GM12878 (cell line): Measurements from ENCODE around the gene RBM4. TPM values are rescaled to one million over a fixed set of nuclear protein-coding genes. Genes with fewer than 3 reads are reported as not detected.

ENCODE experiments used
- ATAC-seq: fragments of 200-7000 bp; cut with Tn5 transposase; 3 replicates; pipeline ENCODE4 v1.9.1; 2020; ENCODE audit warnings: mild to moderate bottlenecking, moderate library complexity
- BruUV-seq: library from RNA; stranded (reverse); fragments of 400-500 nt; replicated peaks from 2 replicates; lab custom pipeline; 2021; lab: Mats Ljungman, UMichigan
- CTCF ChIA-PET: fragments of 300-600 bp; sonication (Branson Sonifier 250); formaldehyde crosslinking; extraction: SDS; loops from one replicate; lab custom pipeline; 2021; ENCODE audit warnings: inconsistent platforms; lab: Yijun Ruan, JAX
- POLR2A ChIA-PET: fragments of 350-600 bp; formaldehyde crosslinking; extraction: SDS; loops from one replicate; lab custom pipeline; 2021; ENCODE audit warnings: inconsistent platforms; lab: Charles Lee
- RAD21 ChIA-PET: fragments of 300-600 bp; sonication (Branson Sonifier 250); formaldehyde crosslinking; loops from one replicate; lab custom pipeline; 2023; ENCODE audit warnings: antibody characterized with exemption; ENCODE audit not compliant: unreplicated experiment; lab: Charles Lee
- SMC1A ChIA-PET: fragments of 300-600 bp; sonication (Branson Sonifier 250); formaldehyde crosslinking; loops from one replicate; lab custom pipeline; 2023; ENCODE audit not compliant: unreplicated experiment, uncharacterized antibody; lab: Charles Lee
- DNase-seq: peaks from one replicate; pipeline ENCODE4 v3.0.0-alpha.2; 2011; ENCODE audit warnings: low read depth, low spot score
- FAIRE-seq: peaks from 3 replicates; lab custom pipeline; 2011; peaks lifted over from hg19 to GRCh38; lab: Jason Lieb, UNC
- H2AFZ ChIP-seq: 2 replicates; pipeline ENCODE4 v1.6.0; 2011; ENCODE audit warnings: low read depth, low read length, control low read depth; ENCODE audit not compliant: control insufficient read depth
- H3K27ac ChIP-seq: 2 replicates; pipeline ENCODE4 v1.5.1; 2011; ENCODE audit warnings: control low read depth; ENCODE audit not compliant: control insufficient read depth, insufficient read depth
- H3K27me3 ChIP-seq, 2 experiments: replicated peaks in 1 of 2; 2 replicates each; pipeline versions ENCODE4 v1.6.0 to v1.6.1; 2011; ENCODE audit warnings: low read length in 1 of 2; ENCODE audit not compliant: control insufficient read depth in 2 of 2, insufficient read depth in 2 of 2
- H3K36me3 ChIP-seq, 2 experiments: 2 replicates each; pipeline ENCODE4 v1.5.1; 2011; ENCODE audit warnings: low read length in 1 of 2; ENCODE audit not compliant: control insufficient read depth in 2 of 2, insufficient read depth in 2 of 2
- H3K4me1 ChIP-seq: 2 replicates; pipeline ENCODE4 v1.6.1; 2011; ENCODE audit warnings: mild to moderate bottlenecking, low read length, moderate library complexity, mixed read lengths; ENCODE audit not compliant: control insufficient read depth, insufficient read depth
- H3K4me2 ChIP-seq: 2 replicates; pipeline ENCODE4 v1.6.0; 2011; ENCODE audit warnings: control low read depth; ENCODE audit not compliant: control insufficient read depth, insufficient read depth
- H3K4me3 ChIP-seq: fragments of 200-600 bp; sonication (generic); 2 replicates; pipeline ENCODE4 v1.5.1; 2016
- H3K79me2 ChIP-seq: 2 replicates; pipeline ENCODE4 v1.6.0; 2011; ENCODE audit warnings: low read length; ENCODE audit not compliant: control insufficient read depth, insufficient read depth
- H3K9ac ChIP-seq: 2 replicates; pipeline ENCODE4 v1.8.0; 2011; ENCODE audit warnings: low read length, control low read depth, mixed read lengths; ENCODE audit not compliant: control insufficient read depth, insufficient read depth
- H3K9me3 ChIP-seq: replicated peaks from 3 replicates; pipeline ENCODE4 v1.5.1; 2011; ENCODE audit warnings: mild to moderate bottlenecking, low read length; ENCODE audit not compliant: control insufficient read depth, insufficient read depth
- H4K20me1 ChIP-seq: 2 replicates; pipeline ENCODE4 v1.6.0; 2011; ENCODE audit not compliant: control insufficient read depth, insufficient read depth
- CBFB ChIP-seq: IDR thresholded peaks from 2 replicates; pipeline ENCODE4 v1.6.1; 2016; ENCODE audit warnings: antibody characterized with exemption, low read depth
- ESRRA ChIP-seq: IDR thresholded peaks from 2 replicates; pipeline ENCODE4 v1.6.1; 2012; ENCODE audit warnings: mild to moderate bottlenecking, low read length, improper control_type of control experiment
- FOS ChIP-seq: IDR thresholded peaks from 3 replicates; pipeline ENCODE4 v1.6.1; 2011; ENCODE audit warnings: borderline replicate concordance; ENCODE audit not compliant: insufficient read length; ENCODE audit errors: extremely low read depth
- IRF4 ChIP-seq: IDR thresholded peaks from 2 replicates; pipeline ENCODE4 v1.6.1; 2011; ENCODE audit warnings: low read depth, low read length
- LARP7 ChIP-seq: fragments of 450-650 bp; IDR thresholded peaks from 2 replicates; pipeline ENCODE4 v1.6.1; 2017; ENCODE audit warnings: mild to moderate bottlenecking
- MYC ChIP-seq: IDR thresholded peaks from 2 replicates; pipeline ENCODE4 v1.6.1; 2011; ENCODE audit warnings: mild to moderate bottlenecking, low read length, moderate library complexity, inconsistent platforms; ENCODE audit not compliant: insufficient read depth, insufficient replicate concordance, insufficient read length, severe bottlenecking
- SPI1 ChIP-seq: IDR thresholded peaks from 2 replicates; pipeline ENCODE4 v1.6.1; 2011; ENCODE audit warnings: low read depth, mild to moderate bottlenecking, low read length, moderate library complexity, borderline replicate concordance; ENCODE audit not compliant: insufficient read depth
- WGBS: methylation state at CpG from one replicate; pipeline ENCODE4 v1.1.6; 2016; ENCODE audit warnings: low lambda C conversion rate; ENCODE audit not compliant: insufficient replicate concordance, insufficient coverage; ENCODE audit errors: missing lambda C conversion rate; 5-methylcytosine and 5-hydroxymethylcytosine counted together
- in situ Hi-C: fragments of 300-500 bp; cut with MboI; formaldehyde crosslinking; loops from 9 replicates; pipeline ENCODE4 v1.14.3; 2018; ENCODE audit warnings: mixed read lengths
- intact Hi-C: fragments of 100-400 bp; cut with micrococcal nuclease; formaldehyde crosslinking; loops from one replicate; pipeline ENCODE4 v1.14.2; 2022; ENCODE audit not compliant: unreplicated experiment
- polyA plus RNA-seq, 11 experiments: library from polyadenylated mRNA; depleted of rRNA in 4 of 11; unstranded in 6 of 11; stranded (reverse) in 5 of 11; fragments of >200 nt; fragmentation: Nextera tagmentation in 4 of 11; fragmentation: Illumina TruSeq in 1 of 11; extraction: Ambion mirVana in 4 of 11; extraction: Trizol in 1 of 11; gene quantifications; 1 replicate in 1 of 11; 2 replicates in 10 of 11; pipeline versions ENCODE4 v1.2.1 to v1.2.3, GENCODE V29; 2011 to 2016; ENCODE audit warnings: inconsistent platforms in 2 of 11, missing spikeins in 2 of 11, low read depth in 1 of 11
- total RNA-seq, 4 experiments: library from RNA; depleted of rRNA in 3 of 4; stranded (reverse); fragments of >200 nt in 3 of 4; fragmentation: Illumina TruSeq in 1 of 4; extraction: Trizol in 1 of 4; gene quantifications; 2 replicates each; pipeline versions ENCODE4 v1.2.1 to v1.2.3, GENCODE V29; 2013 to 2021
- TF ChIP-seq, protein P1 (sequence below), 3 experiments: IDR thresholded peaks in 2 of 3; conservative IDR thresholded peaks in 1 of 3; 2 replicates each; pipeline ENCODE4 v1.5.1; 2011; ENCODE audit warnings: low read depth in 3 of 3, low read length in 3 of 3, mild to moderate bottlenecking in 3 of 3, control low read depth in 2 of 3, moderate library complexity in 2 of 3, inconsistent platforms in 1 of 3, mixed read lengths in 1 of 3; ENCODE audit not compliant: control insufficient read depth in 2 of 3, insufficient read depth in 1 of 3; ENCODE audit errors: extremely low read depth in 1 of 3
- TF ChIP-seq, protein P2 (sequence below): fragments of 450-650 bp; IDR thresholded peaks from 2 replicates; pipeline ENCODE4 v1.6.1; 2017; ENCODE audit warnings: mild to moderate bottlenecking, moderate library complexity

The RBM4 gene
- total and polyA plus RNA-seq, 10 of the 15 experiments (the other 5 are each of a cell fraction or from before 2014, with no cell fraction given), result 105 to 224 (median 138) TPM

DNA sequence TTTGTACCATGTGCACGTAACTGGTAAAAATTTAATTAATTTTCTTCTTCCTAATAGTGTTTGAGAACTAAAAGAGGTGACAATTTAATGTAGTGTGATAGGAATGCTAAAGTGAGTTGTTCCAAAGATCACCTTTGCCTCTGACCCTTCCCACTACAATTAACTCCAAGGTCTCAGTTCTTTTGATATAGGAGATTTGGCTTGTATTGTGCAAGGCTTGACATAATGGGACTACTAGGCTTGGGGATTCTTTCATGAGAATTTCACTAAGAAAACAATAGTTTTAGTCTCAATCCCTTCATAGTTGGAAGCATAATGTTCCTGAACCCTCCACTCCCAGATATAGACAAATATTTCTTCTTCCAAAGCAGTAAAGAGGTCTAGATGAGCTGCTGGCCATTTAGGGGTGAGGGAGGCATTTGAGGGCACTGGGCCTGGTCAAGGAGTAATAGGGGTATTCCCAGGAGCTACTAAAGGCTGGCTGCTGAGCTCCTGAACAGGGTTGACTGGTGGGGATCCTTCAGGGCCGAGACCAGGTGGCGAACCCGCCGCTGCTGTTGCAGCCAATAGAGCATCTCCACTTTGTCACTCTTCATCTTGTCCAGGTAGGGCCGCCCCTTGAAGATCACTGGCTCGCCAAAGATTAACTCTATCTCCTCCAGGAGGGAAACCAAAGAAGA is 48.4 kb upstream of the RBM4 start:
- no peak overlapping the region for H2AFZ ChIP-seq
- no peaks in the 10 kb centered on the region for H4K20me1 ChIP-seq
- no peak overlapping the region for H3K27ac ChIP-seq
- H3K4me3 ChIP-seq, result no peak overlapping the region
- ChIA-PET CTCF (interaction anchor here (0.7 to 7.7 kb wide), 7 partner anchors 10 to 181 kb away, joined by 3 to 75 read pairs (median 3); partner anchors contain the start of genes RBM4 and RBM4B), RAD21 (interaction anchor here (0.6 to 2.2 kb wide), 4 partner anchors 29 to 88 kb away, joined by 3 to 9 read pairs (median 6); partner anchors contain the start of gene RBM4B), SMC1A (interaction anchor here (1.2 to 2.1 kb wide), 3 partner anchors 10 to 88 kb away, joined by 4 to 8 read pairs (median 4); partner anchors contain the start of gene RBM4B), POLR2A (interaction anchor here (0.6 to 6.8 kb wide), 5 partner anchors 8 to 87 kb away, joined by 3 to 26 read pairs (median 4); partner anchors contain the start of gene RBM4B)
- H3K4me1 ChIP-seq, result peaks cover 13% of the 10 kb centered on the region
- intact Hi-C loops (loop anchor here (5.0 kb wide), 1 partner anchor 87 kb away; the partner anchor contains the start of gene RBM4B), in situ Hi-C loops (no loop called here)
- H3K9ac ChIP-seq, result no peak overlapping the region
- H3K36me3 ChIP-seq, result no peaks in the 10 kb centered on the region
- no TSS peak for BruUV-seq
- FAIRE-seq (no peak), DNase-seq (no peak), ATAC-seq (no peak)
- no peak for TF ChIP-seq MYC
- TF ChIP-seq ESRRA, result no peak
- TF ChIP-seq CBFB, result no peak
- TF ChIP-seq IRF4, result no peak
- no peak for TF ChIP-seq LARP7
- TF ChIP-seq, protein P1, sequence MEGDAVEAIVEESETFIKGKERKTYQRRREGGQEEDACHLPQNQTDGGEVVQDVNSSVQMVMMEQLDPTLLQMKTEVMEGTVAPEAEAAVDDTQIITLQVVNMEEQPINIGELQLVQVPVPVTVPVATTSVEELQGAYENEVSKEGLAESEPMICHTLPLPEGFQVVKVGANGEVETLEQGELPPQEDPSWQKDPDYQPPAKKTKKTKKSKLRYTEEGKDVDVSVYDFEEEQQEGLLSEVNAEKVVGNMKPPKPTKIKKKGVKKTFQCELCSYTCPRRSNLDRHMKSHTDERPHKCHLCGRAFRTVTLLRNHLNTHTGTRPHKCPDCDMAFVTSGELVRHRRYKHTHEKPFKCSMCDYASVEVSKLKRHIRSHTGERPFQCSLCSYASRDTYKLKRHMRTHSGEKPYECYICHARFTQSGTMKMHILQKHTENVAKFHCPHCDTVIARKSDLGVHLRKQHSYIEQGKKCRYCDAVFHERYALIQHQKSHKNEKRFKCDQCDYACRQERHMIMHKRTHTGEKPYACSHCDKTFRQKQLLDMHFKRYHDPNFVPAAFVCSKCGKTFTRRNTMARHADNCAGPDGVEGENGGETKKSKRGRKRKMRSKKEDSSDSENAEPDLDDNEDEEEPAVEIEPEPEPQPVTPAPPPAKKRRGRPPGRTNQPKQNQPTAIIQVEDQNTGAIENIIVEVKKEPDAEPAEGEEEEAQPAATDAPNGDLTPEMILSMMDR (IDR thresholded peaks at IDR 0.05 in 2 of 3, conservative IDR thresholded peaks at IDR 0.05 in 1 of 3; ENCODE audit: control insufficient read depth in 2 of 3, extremely low read depth in 1 of 3, insufficient read depth in 1 of 3, low read depth in 3 of 3, low read length in 3 of 3), result no peak
- TF ChIP-seq SPI1, result no peak
- TF ChIP-seq, protein P2, sequence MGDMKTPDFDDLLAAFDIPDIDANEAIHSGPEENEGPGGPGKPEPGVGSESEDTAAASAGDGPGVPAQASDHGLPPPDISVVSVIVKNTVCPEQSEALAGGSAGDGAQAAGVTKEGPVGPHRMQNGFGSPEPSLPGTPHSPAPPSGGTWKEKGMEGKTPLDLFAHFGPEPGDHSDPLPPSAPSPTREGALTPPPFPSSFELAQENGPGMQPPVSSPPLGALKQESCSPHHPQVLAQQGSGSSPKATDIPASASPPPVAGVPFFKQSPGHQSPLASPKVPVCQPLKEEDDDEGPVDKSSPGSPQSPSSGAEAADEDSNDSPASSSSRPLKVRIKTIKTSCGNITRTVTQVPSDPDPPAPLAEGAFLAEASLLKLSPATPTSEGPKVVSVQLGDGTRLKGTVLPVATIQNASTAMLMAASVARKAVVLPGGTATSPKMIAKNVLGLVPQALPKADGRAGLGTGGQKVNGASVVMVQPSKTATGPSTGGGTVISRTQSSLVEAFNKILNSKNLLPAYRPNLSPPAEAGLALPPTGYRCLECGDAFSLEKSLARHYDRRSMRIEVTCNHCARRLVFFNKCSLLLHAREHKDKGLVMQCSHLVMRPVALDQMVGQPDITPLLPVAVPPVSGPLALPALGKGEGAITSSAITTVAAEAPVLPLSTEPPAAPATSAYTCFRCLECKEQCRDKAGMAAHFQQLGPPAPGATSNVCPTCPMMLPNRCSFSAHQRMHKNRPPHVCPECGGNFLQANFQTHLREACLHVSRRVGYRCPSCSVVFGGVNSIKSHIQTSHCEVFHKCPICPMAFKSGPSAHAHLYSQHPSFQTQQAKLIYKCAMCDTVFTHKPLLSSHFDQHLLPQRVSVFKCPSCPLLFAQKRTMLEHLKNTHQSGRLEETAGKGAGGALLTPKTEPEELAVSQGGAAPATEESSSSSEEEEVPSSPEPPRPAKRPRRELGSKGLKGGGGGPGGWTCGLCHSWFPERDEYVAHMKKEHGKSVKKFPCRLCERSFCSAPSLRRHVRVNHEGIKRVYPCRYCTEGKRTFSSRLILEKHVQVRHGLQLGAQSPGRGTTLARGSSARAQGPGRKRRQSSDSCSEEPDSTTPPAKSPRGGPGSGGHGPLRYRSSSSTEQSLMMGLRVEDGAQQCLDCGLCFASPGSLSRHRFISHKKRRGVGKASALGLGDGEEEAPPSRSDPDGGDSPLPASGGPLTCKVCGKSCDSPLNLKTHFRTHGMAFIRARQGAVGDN, result no peak
- no peak for TF ChIP-seq FOS
- 65% methylated on average over 7 of the region's 7 CpGs for WGBS
- no peak overlapping the region for H3K4me2 ChIP-seq
- no peaks in the 10 kb centered on the region for H3K9me3 ChIP-seq
- no peaks in the 10 kb centered on the region for H3K27me3 ChIP-seq
- peaks cover 16% of the 10 kb centered on the region for H3K79me2 ChIP-seq
